Measurements from ENCODE around the gene CCL13. TPM values are rescaled to one million over a fixed set of nuclear protein-coding genes. Genes with fewer than 3 reads are reported as not detected.
"Not testable (repeated sequence)": the region's sequence is repeated elsewhere in the genome, so short reads cannot be mapped to it uniquely, and the experiment has no call there.

Gene CCL13
- total RNA-seq, 3 donors from 2014 or later, result 1.9 to 6.5 (median 2.2) TPM

DNA sequence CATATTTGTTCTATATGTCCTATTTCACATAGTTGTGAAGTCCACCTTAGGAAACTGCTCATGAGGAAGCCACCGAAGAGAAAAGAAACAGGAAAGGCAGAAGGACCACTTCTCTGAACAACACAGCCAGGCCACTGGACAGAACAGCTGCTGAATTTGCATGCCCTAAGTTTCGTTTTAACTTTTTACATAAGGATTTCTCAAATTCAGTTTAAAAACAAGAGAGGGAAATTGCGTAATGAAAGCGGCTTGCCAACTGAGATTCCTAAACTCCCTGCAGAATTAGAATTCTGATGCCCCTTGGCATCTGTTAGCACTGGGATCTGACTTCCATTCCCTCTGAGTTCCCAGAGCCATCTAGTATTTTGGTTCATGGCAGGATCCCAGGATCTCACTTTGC is 42.0 kb upstream of the CCL13 start:
- intact Hi-C loops (cut with DNase I, micrococcal nuclease), result no loop called here

DNA sequence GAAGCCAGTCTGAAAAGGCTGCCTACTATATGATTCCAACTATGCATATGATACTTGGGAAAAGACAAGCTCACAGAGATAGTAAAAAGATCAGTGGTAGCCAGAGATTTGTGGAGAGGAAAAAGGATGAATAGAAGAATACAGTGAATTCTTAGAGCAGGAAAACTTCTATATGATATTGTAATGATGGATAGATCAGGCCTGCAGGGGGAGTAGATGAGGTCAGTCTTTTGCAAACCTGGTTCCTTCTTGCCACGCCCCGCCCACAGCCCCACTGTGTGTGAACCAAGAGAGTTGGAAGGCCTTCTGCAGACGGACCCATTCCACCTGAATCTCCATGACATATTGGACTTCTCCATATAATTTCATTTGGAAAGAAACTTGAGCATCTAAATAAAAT is 37.8 kb upstream of the CCL13 start:
- no peak for TF ChIP-seq CTCF (IDR thresholded peaks at IDR 0.05)
- H3K4me1 ChIP-seq (ENCODE audit: low read depth), result no peaks in the 10 kb centered on the region
- H3K4me3 ChIP-seq, result no peak overlapping the region
- ATAC-seq, result no peak
- DNase-seq, result peak in 1 of 3 donors; percentile 29
- no peaks in the 10 kb centered on the region for H3K36me3 ChIP-seq (ENCODE audit: low read depth)
- no peaks in the 10 kb centered on the region for H3K9me3 ChIP-seq
- intact Hi-C loops (cut with DNase I, micrococcal nuclease), result no loop called here

More for the DNA sequence above, 42.0 kb upstream of the CCL13 start:
- TF ChIP-seq CTCF (IDR thresholded peaks at IDR 0.05), result no peak
- H3K4me3 ChIP-seq, result no peak overlapping the region
- H3K4me1 ChIP-seq (ENCODE audit: low read depth), result no peaks in the 10 kb centered on the region
- no peaks in the 10 kb centered on the region for H3K36me3 ChIP-seq (ENCODE audit: low read depth)
- peak in 1 of 3 donors; percentile 37 for DNase-seq
- peak; percentile 18 for ATAC-seq
- H3K9me3 ChIP-seq, result no peaks in the 10 kb centered on the region

- H3K9me3 ChIP-seq, result no peaks in the 10 kb centered on the region
- H3K4me3 ChIP-seq, result no peak within 1 kb of the TSS
- ATAC-seq (peak; percentile 9), DNase-seq (no peak)
- intact Hi-C loops (cut with DNase I, micrococcal nuclease), result no loop called here
- no peak for TF ChIP-seq CTCF (IDR thresholded peaks at IDR 0.05)
- no peaks in the 10 kb centered on the region for H3K36me3 ChIP-seq (ENCODE audit: low read depth)
- no peaks in the 10 kb centered on the region for H3K4me1 ChIP-seq (ENCODE audit: low read depth)
These were observed 37.2 kb upstream of the CCL13 start, which contains the start of gene CCL8 for GRCh38 chr17:34319039-34319483. Gene CCL8 (plus strand): TSS chr17:34319435. CDS start chr17:34319502, 67 bp downstream.

GRCh38 chr17:34321964-34322363 is 34.3 kb upstream of the CCL13 start:
- Histone ChIP-seq H3K9me3 (peaks cover 4% of the 10 kb centered on the region), H3K4me1 (ENCODE audit: low read depth) (no peaks in the 10 kb centered on the region), H3K4me3 (no peak overlapping the region), H3K36me3 (ENCODE audit: low read depth) (no peaks in the 10 kb centered on the region)
- DNase-seq (no peak), ATAC-seq (no peak)
- intact Hi-C loops (cut with DNase I, micrococcal nuclease), result no loop called here
- TF ChIP-seq CTCF (IDR thresholded peaks at IDR 0.05), result no peak

- ATAC-seq; H3K4me3 ChIP-seq; DNase-seq; H3K36me3 ChIP-seq (ENCODE audit: low read depth); H3K9me3 ChIP-seq; intact Hi-C loops (cut with DNase I, micrococcal nuclease); H3K4me1 ChIP-seq (ENCODE audit: low read depth): not testable (repeated sequence)
These were observed 28.7 kb upstream of the CCL13 start for GRCh38 chr17:34327580-34327979.

DNA sequence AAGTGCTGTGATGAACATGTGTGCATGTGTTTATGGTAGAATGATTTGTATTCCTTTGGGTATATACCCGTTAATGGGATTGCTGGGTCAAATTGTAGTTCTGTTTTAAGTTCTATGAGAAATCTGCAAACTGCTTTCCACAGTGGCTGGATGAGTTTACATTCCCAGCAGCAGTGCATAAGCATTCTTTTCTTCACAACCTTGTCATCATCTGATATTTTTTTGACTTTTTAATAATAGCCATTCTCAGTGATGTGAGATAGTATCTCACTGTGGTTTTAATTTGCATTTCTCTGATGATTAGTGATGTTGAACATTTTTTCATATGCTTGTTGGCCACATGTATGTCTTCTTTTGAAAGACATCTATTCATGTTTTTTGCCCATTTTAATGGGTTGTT is 18.6 kb upstream of the CCL13 start:
- intact Hi-C loops (cut with DNase I, micrococcal nuclease), result no loop called here
- H3K36me3 ChIP-seq (ENCODE audit: low read depth), result no peaks in the 10 kb centered on the region
- H3K4me1 ChIP-seq (ENCODE audit: low read depth), result no peaks in the 10 kb centered on the region
- no peak for TF ChIP-seq CTCF (IDR thresholded peaks at IDR 0.05)
- H3K4me3 ChIP-seq, result no peak overlapping the region
- no peak for DNase-seq
- H3K9me3 ChIP-seq, result no peaks in the 10 kb centered on the region
- ATAC-seq, result no peak

All from mucosa of descending colon (tissue), 3 donors.